ENCODE results near the gene FHAD1.

GRCh38 chr1:15277933-15278332 lies 30.9 kb downstream of the FHAD1 start:
- TF ChIP-seq GABPA (IDR thresholded peaks at IDR 0.05; ENCODE audit: low read depth), result no peak
- no peak for TF ChIP-seq CTCF (IDR thresholded peaks at IDR 0.05)

Data from SK-N-SH (cell line).